HCT116 (cell line): ENCODE results near the gene SOBP. TPM values are rescaled to one million over a fixed set of nuclear protein-coding genes. Genes with fewer than 3 reads are reported as not detected.

ENCODE experiments used
- ATAC-seq: fragments of 200-7000 bp; cut with Tn5 transposase; 2 replicates; pipeline ENCODE4 v1.9.1; 2020; ENCODE audit warnings: mild to moderate bottlenecking, moderate library complexity
- BruUV-seq: library from RNA; stranded (reverse); fragments of 400-500 nt; replicated peaks from 2 replicates; lab custom pipeline; 2021; lab: Mats Ljungman, UMichigan
- CTCF ChIA-PET: fragments of 300-600 bp; sonication (Branson Sonifier 250); formaldehyde crosslinking; loops from one replicate; lab custom pipeline; 2021; ENCODE audit warnings: antibody characterized with exemption; lab: Charles Lee
- POLR2A ChIA-PET: fragments of 300-600, 350-600 bp; sonication (Branson Sonifier 250); formaldehyde crosslinking; loops from one replicate; lab custom pipeline; 2021; ENCODE audit warnings: antibody characterized with exemption; lab: Charles Lee
- RAD21 ChIA-PET, 2 experiments: fragments of 300-600 bp; sonication (Branson Sonifier 250); formaldehyde crosslinking; loops; one replicate each; lab custom pipeline; 2023; ENCODE audit warnings: low total read pairs in 2 of 2; ENCODE audit not compliant: uncharacterized antibody in 2 of 2, unreplicated experiment in 2 of 2, low non-redundant PET in 1 of 2; lab: Charles Lee
- DNase-seq: peaks from one replicate; pipeline ENCODE4 v3.0.0-alpha.2; 2010; ENCODE audit warnings: low read depth, low spot score
- H2AFZ ChIP-seq: fragments of 200-600 bp; shearing (Covaris generic), sonication (generic); 2 replicates; pipeline ENCODE4 v1.6.1; 2017; ENCODE audit warnings: low read depth, mixed run types, mixed read lengths, antibody characterized with exemption, low read length; ENCODE audit not compliant: poor library complexity, severe bottlenecking
- H3K27ac ChIP-seq: 2 replicates; pipeline ENCODE4 v1.5.1; 2012; ENCODE audit warnings: low read depth, low read length
- H3K27me3 ChIP-seq: fragments of 200-600 bp; sonication (generic); 2 replicates; pipeline ENCODE4 v1.6.1; 2016; ENCODE audit warnings: mixed run types, low read length, mixed read lengths; ENCODE audit not compliant: insufficient read depth
- H3K36me3 ChIP-seq, 2 experiments: fragments of 200-500 bp in 1 of 2; fragments of 200-600 bp in 1 of 2; sonication (Bioruptor generic) in 1 of 2; sonication (generic) in 1 of 2; 2 replicates each; pipeline versions ENCODE4 v1.5.1 to v1.6.1; 2014 to 2016; ENCODE audit warnings: low read length in 2 of 2, inconsistent platforms in 1 of 2, mixed read lengths in 1 of 2, mixed run types in 1 of 2; ENCODE audit not compliant: insufficient read depth in 2 of 2, control insufficient read depth in 1 of 2
- H3K4me1 ChIP-seq, 2 experiments: fragments of 200-600 bp in 1 of 2; sonication (generic) in 1 of 2; 2 replicates each; pipeline versions ENCODE4 v1.5.1 to v1.6.1; 2012 to 2017; ENCODE audit warnings: low read length in 2 of 2, inconsistent platforms in 1 of 2, mild to moderate bottlenecking in 1 of 2, mixed read lengths in 1 of 2, mixed run types in 1 of 2, moderate library complexity in 1 of 2; ENCODE audit not compliant: insufficient read depth in 2 of 2, control insufficient read depth in 1 of 2
- H3K4me2 ChIP-seq: fragments of 200-600 bp; sonication (generic); 2 replicates; pipeline ENCODE4 v1.6.1; 2017; ENCODE audit warnings: mixed run types, low read length, mixed read lengths
- H3K4me3 ChIP-seq, 2 experiments: fragments of 200-600 bp in 1 of 2; sonication (generic) in 1 of 2; replicated peaks in 1 of 2; 2 replicates each; pipeline ENCODE4 v1.5.1; 2011 to 2016; ENCODE audit warnings: low read length in 2 of 2, control low read depth in 1 of 2, low read depth in 1 of 2, mild to moderate bottlenecking in 1 of 2, mixed read lengths in 1 of 2, mixed run types in 1 of 2
- H3K79me2 ChIP-seq: fragments of 200-600 bp; sonication (generic); 2 replicates; pipeline ENCODE4 v1.6.1; 2017; ENCODE audit warnings: mild to moderate bottlenecking, mixed run types, low read length, moderate library complexity, mixed read lengths; ENCODE audit not compliant: insufficient read depth
- H3K9ac ChIP-seq: fragments of 200-600 bp; sonication (generic); 2 replicates; pipeline ENCODE4 v1.6.1; 2016; ENCODE audit warnings: low read length, mixed read lengths
- H3K9me2 ChIP-seq: fragments of 200-600 bp; sonication (generic), shearing (Covaris generic); 2 replicates; pipeline ENCODE4 v1.6.1; 2017; ENCODE audit warnings: mixed run types, mild to moderate bottlenecking, moderate library complexity; ENCODE audit not compliant: insufficient read depth
- H3K9me3 ChIP-seq, 2 experiments: fragments of 200-500 bp in 1 of 2; fragments of 200-600 bp in 1 of 2; sonication (Bioruptor generic) in 1 of 2; sonication (generic) in 1 of 2; 2 replicates each; pipeline ENCODE4 v1.6.1; 2014 to 2017; ENCODE audit warnings: low read length in 2 of 2, mixed read lengths in 2 of 2, inconsistent platforms in 1 of 2, low read depth in 1 of 2, mild to moderate bottlenecking in 1 of 2, mixed run types in 1 of 2, moderate library complexity in 1 of 2; ENCODE audit not compliant: control insufficient read depth in 1 of 2, insufficient read depth in 1 of 2
- H4K20me1 ChIP-seq: fragments of 200-600 bp; sonication (generic), shearing (Covaris generic); 2 replicates; pipeline ENCODE4 v1.6.1; 2017; ENCODE audit warnings: mixed run types, mild to moderate bottlenecking, moderate library complexity; ENCODE audit not compliant: insufficient read depth
- CBX3 ChIP-seq: IDR thresholded peaks from 2 replicates; pipeline ENCODE4 v1.6.1; 2012; ENCODE audit warnings: low read depth
- EGR1 ChIP-seq: IDR thresholded peaks from 2 replicates; pipeline ENCODE4 v1.6.1; 2012; ENCODE audit warnings: low read depth
- ELF1 ChIP-seq: IDR thresholded peaks from 2 replicates; pipeline ENCODE4 v1.6.1; 2012; ENCODE audit warnings: low read depth, borderline replicate concordance
- FOSL1 ChIP-seq: IDR thresholded peaks from 2 replicates; pipeline ENCODE4 v1.6.1; 2012; ENCODE audit warnings: low read depth
- REST ChIP-seq: IDR thresholded peaks from 2 replicates; pipeline ENCODE4 v1.6.1; 2012; ENCODE audit warnings: low read depth
- TCF7L2 ChIP-seq: IDR thresholded peaks from 2 replicates; pipeline ENCODE4 v1.7.0; 2011; ENCODE audit warnings: borderline replicate concordance, inconsistent platforms; ENCODE audit not compliant: insufficient read depth, insufficient read length; ENCODE audit errors: extremely low read depth
- ZBTB33 ChIP-seq: IDR thresholded peaks from 2 replicates; pipeline ENCODE4 v1.6.1; 2011; ENCODE audit warnings: mild to moderate bottlenecking, low read length, moderate library complexity; ENCODE audit not compliant: insufficient replicate concordance; ENCODE audit errors: extremely low read depth
- intact Hi-C: fragments of 100-400 bp; cut with micrococcal nuclease; formaldehyde crosslinking; loops from 2 replicates; pipeline ENCODE4 v1.10.0; 2022
- total RNA-seq: library from RNA; stranded (reverse); gene quantifications from one replicate; pipeline ENCODE4 v1.2.1, GENCODE V29; 2021; ENCODE audit not compliant: unreplicated experiment
- TF ChIP-seq, protein P1 (sequence below): IDR thresholded peaks from 2 replicates; pipeline ENCODE4 v1.6.1; 2012

The SOBP gene
- total RNA-seq, 1 experiment from 2014 or later, result 2.6 TPM

DNA sequence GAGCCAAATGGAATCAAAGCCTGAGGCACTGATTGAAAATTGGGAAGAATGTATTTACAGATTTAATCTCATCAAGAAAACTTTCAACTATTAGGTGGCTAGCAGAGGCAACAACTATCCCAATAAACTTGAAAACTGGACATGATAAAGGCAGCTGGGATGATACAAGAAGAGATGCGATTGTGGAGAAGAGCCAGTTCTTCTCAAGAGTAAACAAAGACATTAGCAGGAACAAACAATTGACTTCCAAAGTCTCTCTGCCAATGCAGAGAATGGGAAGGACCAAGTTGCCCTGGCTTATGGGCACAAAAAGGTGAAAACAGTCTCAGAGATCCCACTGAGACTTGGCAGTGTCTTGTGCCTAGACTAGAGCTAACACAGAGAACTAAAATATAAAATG lies 132.4 kb downstream of the SOBP start:
- H3K9me2 ChIP-seq, result no peaks in the 10 kb centered on the region
- no peaks in the 10 kb centered on the region for H3K9me3 ChIP-seq
- peaks cover 5 to 13% of the 10 kb centered on the region in 2 experiments; a peak in 3 of 4 replicates for H3K4me1 ChIP-seq
- no peak for DNase-seq
- ChIA-PET RAD21 (no interaction called here), CTCF (no interaction called here), POLR2A (no interaction called here)
- no peaks in the 10 kb centered on the region for H3K79me2 ChIP-seq
- H3K27ac ChIP-seq, result no peak overlapping the region
- no peaks in the 10 kb centered on the region for H3K27me3 ChIP-seq
- H3K4me2 ChIP-seq, result no peak overlapping the region
- no peak for ATAC-seq
- H4K20me1 ChIP-seq, result no peaks in the 10 kb centered on the region
- H3K9ac ChIP-seq, result no peak overlapping the region
- no TSS peak for BruUV-seq
- no peak for TF ChIP-seq FOSL1
- no peak for TF ChIP-seq TCF7L2
- H2AFZ ChIP-seq, result no peak overlapping the region
- intact Hi-C loops, result no loop called here
- H3K36me3 ChIP-seq, result no peaks in the 10 kb centered on the region
- no peak overlapping the region for H3K4me3 ChIP-seq

- H3K36me3 ChIP-seq, result no peaks in the 10 kb centered on the region
- ChIA-PET POLR2A (no interaction called here), CTCF (no interaction called here), RAD21 (no interaction called here)
- no peaks in the 10 kb centered on the region for H3K9me2 ChIP-seq
- H3K79me2 ChIP-seq, result no peaks in the 10 kb centered on the region
- H3K27ac ChIP-seq, result no peak overlapping the region
- intact Hi-C loops, result no loop called here
- H3K9me3 ChIP-seq, result no peaks in the 10 kb centered on the region
- BruUV-seq, result no TSS peak
- no peak for TF ChIP-seq CBX3
- no peak for TF ChIP-seq EGR1
- no peak for TF ChIP-seq ELF1
- no peak for TF ChIP-seq ZBTB33
- no peak for TF ChIP-seq REST
- TF ChIP-seq, protein P1, sequence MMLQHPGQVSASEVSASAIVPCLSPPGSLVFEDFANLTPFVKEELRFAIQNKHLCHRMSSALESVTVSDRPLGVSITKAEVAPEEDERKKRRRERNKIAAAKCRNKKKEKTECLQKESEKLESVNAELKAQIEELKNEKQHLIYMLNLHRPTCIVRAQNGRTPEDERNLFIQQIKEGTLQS, result no peak
- peak overlapping the region; percentile 57 for H3K4me2 ChIP-seq
- no peak overlapping the region for H3K9ac ChIP-seq
- ATAC-seq (peak; percentile 53; the same call in 1 of the 2 replicates), DNase-seq (no peak)
- peaks cover 5 to 13% of the 10 kb centered on the region in 2 experiments; a peak in 3 of 4 replicates for H3K4me1 ChIP-seq
- no peaks in the 10 kb centered on the region for H4K20me1 ChIP-seq
- no peak overlapping the region for H3K4me3 ChIP-seq
- no peaks in the 10 kb centered on the region for H3K27me3 ChIP-seq
- no peak overlapping the region for H2AFZ ChIP-seq
Observed at GRCh38 chr6:107624050-107624449, 134.1 kb downstream of the SOBP start.
